ENCODE measurements around the gene SLC25A53.

Gene SLC25A53

GRCh38 chrX:104136241-104137019 lies 20.4 kb downstream of the SLC25A53 start:
- TF ChIP-seq CTCF (conservative IDR thresholded peaks at IDR 0.05; ENCODE audit: control insufficient read depth, insufficient read depth, low read depth, low read length), result peak; percentile 81
- peak overlapping the region; percentile 41 for H3K4me3 ChIP-seq (ENCODE audit: control insufficient read depth, low read depth, low read length)

GRCh38 chrX:104135677-104136076 lies 21.1 kb downstream of the SLC25A53 start:
- no peak overlapping the region for H3K4me3 ChIP-seq (ENCODE audit: control insufficient read depth, low read depth, low read length)
- no peak for TF ChIP-seq CTCF (conservative IDR thresholded peaks at IDR 0.05; ENCODE audit: control insufficient read depth, insufficient read depth, low read depth, low read length)
- no peak for DNase-seq (ENCODE audit: low read depth)

More at GRCh38 chrX:104136241-104137019, 20.4 kb downstream of the SLC25A53 start:
- DNase-seq (ENCODE audit: low read depth), result peak; percentile 92

GRCh38 chrX:104134583-104135261 lies 22.1 kb downstream of the SLC25A53 start:
- H3K4me3 ChIP-seq (ENCODE audit: control insufficient read depth, low read depth, low read length), result no peak overlapping the region
- no peak for DNase-seq (ENCODE audit: low read depth)
- TF ChIP-seq CTCF (conservative IDR thresholded peaks at IDR 0.05; ENCODE audit: control insufficient read depth, insufficient read depth, low read depth, low read length), result no peak

GRCh38 chrX:104130808-104131207 lies 26.0 kb downstream of the SLC25A53 start:
- DNase-seq (ENCODE audit: low read depth), result no peak
- H3K4me3 ChIP-seq (ENCODE audit: control insufficient read depth, low read depth, low read length), result no peak overlapping the region
- TF ChIP-seq CTCF (conservative IDR thresholded peaks at IDR 0.05; ENCODE audit: control insufficient read depth, insufficient read depth, low read depth, low read length), result no peak

- peak; percentile 11 for DNase-seq (ENCODE audit: low read depth)
- TF ChIP-seq CTCF (conservative IDR thresholded peaks at IDR 0.05; ENCODE audit: control insufficient read depth, insufficient read depth, low read depth, low read length), result no peak
- no peak overlapping the region for H3K4me3 ChIP-seq (ENCODE audit: control insufficient read depth, low read depth, low read length)
These were observed 30.0 kb downstream of the SLC25A53 start for GRCh38 chrX:104126856-104127255.

GRCh38 chrX:104122829-104123228 lies 34.0 kb downstream of the SLC25A53 start:
- no peak for DNase-seq (ENCODE audit: low read depth)
- no peak for TF ChIP-seq CTCF (conservative IDR thresholded peaks at IDR 0.05; ENCODE audit: control insufficient read depth, insufficient read depth, low read depth, low read length)
- no peak overlapping the region for H3K4me3 ChIP-seq (ENCODE audit: control insufficient read depth, low read depth, low read length)

Data from fibroblast of mammary gland (primary cell).